ENCODE measurements around the gene PSMD2.

The PSMD2 gene

GRCh38 chr3:184343200-184343876, 44.3 kb downstream of the PSMD2 start:
- FAIRE-seq = no peak

GRCh38 chr3:184344579-184345316, 45.7 kb downstream of the PSMD2 start:
- no peak for FAIRE-seq

GRCh38 chr3:184345317-184346144, 46.5 kb downstream of the PSMD2 start:
- no peak for FAIRE-seq

GRCh38 chr3:184346480-184347190, 47.6 kb downstream of the PSMD2 start:
- FAIRE-seq = no peak

GRCh38 chr3:184347321-184348056, 48.4 kb downstream of the PSMD2 start:
- no peak for FAIRE-seq

- no peak for FAIRE-seq
Observed at GRCh38 chr3:184348057-184348382, 49.0 kb downstream of the PSMD2 start.

GRCh38 chr3:184349563-184350470, 50.8 kb downstream of the PSMD2 start:
- FAIRE-seq = no peak

- no peak for FAIRE-seq
Observed at GRCh38 chr3:184350618-184351017, 51.6 kb downstream of the PSMD2 start.

- FAIRE-seq = no peak
Observed at GRCh38 chr3:184351511-184352148, 52.6 kb downstream of the PSMD2 start.

- FAIRE-seq = no peak
Observed at GRCh38 chr3:184352149-184352785, 53.2 kb downstream of the PSMD2 start.

- no peak for FAIRE-seq
Observed at GRCh38 chr3:184352897-184353545, 54.0 kb downstream of the PSMD2 start.

GRCh38 chr3:184353546-184353941, 54.5 kb downstream of the PSMD2 start:
- no peak for FAIRE-seq

- FAIRE-seq = no peak
Observed at GRCh38 chr3:184354121-184354728, 55.2 kb downstream of the PSMD2 start.

- no peak for FAIRE-seq
Observed at GRCh38 chr3:184354754-184355153, 55.7 kb downstream of the PSMD2 start.

GRCh38 chr3:184355261-184356040, 56.4 kb downstream of the PSMD2 start:
- no peak for FAIRE-seq

GRCh38 chr3:184357248-184358123, 58.4 kb downstream of the PSMD2 start:
- FAIRE-seq = no peak

GRCh38 chr3:184358124-184358767, 59.2 kb downstream of the PSMD2 start:
- FAIRE-seq = no peak
